Vagina (tissue), 2 donors: ENCODE data around the gene CCDC40.

ENCODE experiments used
- CTCF ChIP-seq, 3 experiments: fragments of 450-650 bp in 2 of 3; fragments of 200-600 bp in 1 of 3; sonication (generic) in 1 of 3; IDR thresholded peaks; one replicate each; pipeline ENCODE4 v1.5.1; 2017 to 2019; ENCODE audit warnings: antibody characterized with exemption in 3 of 3, mild to moderate bottlenecking in 2 of 3, moderate library complexity in 2 of 3
- POLR2A ChIP-seq, 2 donors: fragments of 450-650 bp; IDR thresholded peaks; one replicate each; pipeline ENCODE4 v1.6.1; 2017; ENCODE audit warnings: antibody characterized with exemption in 2 of 2, mild to moderate bottlenecking in 2 of 2, moderate library complexity in 2 of 2
- POLR2AphosphoS5 ChIP-seq, 2 donors: sonication (generic); formaldehyde crosslinking; IDR thresholded peaks; one replicate each; pipeline ENCODE4 v1.9.0; 2017; ENCODE audit warnings: antibody characterized with exemption in 2 of 2, mild to moderate bottlenecking in 2 of 2, low read depth in 1 of 2; ENCODE audit not compliant: insufficient read depth in 1 of 2

GRCh38 chr17:80111702-80112470, 75.4 kb downstream of the CCDC40 start:
- no peak for TF ChIP-seq CTCF (IDR thresholded peaks at IDR 0.05)
- no peak for TF ChIP-seq POLR2A (IDR thresholded peaks at IDR 0.05)
- TF ChIP-seq POLR2AphosphoS5 (IDR thresholded peaks at IDR 0.05; ENCODE audit: insufficient read depth in 1 of 2, low read depth in 1 of 2) = no peak
